Esophagus squamous epithelium (tissue), 5 donors: ENCODE data around the gene PRMT1. TPM values are rescaled to one million over a fixed set of nuclear protein-coding genes. Genes with fewer than 3 reads are reported as not detected.

Experiments
- DNase-seq: peaks from one replicate; lab custom pipeline; 2025; lab: John Stamatoyannopoulos, UW
- H3K27ac ChIP-seq, 4 donors: fragments of 200-600 bp; sonication (generic); one replicate each; pipeline ENCODE4 v1.5.1; 2016 to 2019; ENCODE audit warnings: mild to moderate bottlenecking in 1 of 4
- H3K27me3 ChIP-seq, 4 donors: fragments of 200-600 bp; sonication (generic); 1 replicate in 3 of 4; 2 replicates in 1 of 4; pipeline versions ENCODE4 v1.5.1 to v1.6.0; 2017 to 2021; ENCODE audit warnings: antibody characterized with exemption in 1 of 4
- H3K36me3 ChIP-seq, 3 donors: fragments of 200-600 bp; sonication (generic); one replicate each; pipeline ENCODE4 v1.5.1; 2016 to 2019
- H3K4me1 ChIP-seq, 3 donors: fragments of 200-600 bp; sonication (generic); one replicate each; pipeline ENCODE4 v1.5.1; 2017 to 2019
- H3K4me3 ChIP-seq, 4 donors: fragments of 200-600 bp; sonication (generic); 1 replicate in 3 of 4; 2 replicates in 1 of 4; pipeline ENCODE4 v1.5.1; 2016 to 2019; ENCODE audit warnings: mild to moderate bottlenecking in 2 of 4, moderate library complexity in 1 of 4
- H3K9me3 ChIP-seq, 3 donors: fragments of 200-600 bp; sonication (generic); one replicate each; pipeline ENCODE4 v1.5.1; 2016 to 2019
- CTCF ChIP-seq, 6 experiments: fragments of 450-650 bp in 4 of 6; fragments of 200-600 bp in 2 of 6; sonication (generic) in 2 of 6; IDR thresholded peaks; one replicate each; pipeline ENCODE4 v1.5.1; 2016 to 2019; ENCODE audit warnings: antibody characterized with exemption in 6 of 6, mild to moderate bottlenecking in 4 of 6, moderate library complexity in 4 of 6
- POLR2A ChIP-seq, 4 donors: fragments of 450-650 bp; IDR thresholded peaks; one replicate each; pipeline ENCODE4 v1.6.1; 2017; ENCODE audit warnings: antibody characterized with exemption in 4 of 4, mild to moderate bottlenecking in 4 of 4, moderate library complexity in 3 of 4
- WGBS, 2 donors: methylation state at CpG; one replicate each; pipeline ENCODE4 v1.1.5; 2018; 5-methylcytosine and 5-hydroxymethylcytosine counted together
- intact Hi-C: fragments of 100-400 bp; cut with DNase I; formaldehyde crosslinking; loops from one replicate; pipeline ENCODE4 v1.15.0; 2022
- total RNA-seq, 4 donors: library from RNA; depleted of rRNA; stranded (reverse); fragments of >200 nt; gene quantifications; one replicate each; pipeline ENCODE4 v1.1.0, GENCODE V29; 2016
- donor health status: DM: yes; HTN: yes; CAD: no.

The PRMT1 gene
- total RNA-seq, 4 donors from 2014 or later: 86.1 to 206 (median 182) TPM

- peaks cover 38 to 85% (median 52%) of the 10 kb centered on the region in 3 donors for H3K4me1 ChIP-seq
- H3K27me3 ChIP-seq: no peaks in the 10 kb centered on the region
- intact Hi-C loops: no loop called here
- H3K4me3 ChIP-seq: peak overlapping the region; percentile 54 to 95 (median 73)
- no peaks in the 10 kb centered on the region for H3K9me3 ChIP-seq
- H3K36me3 ChIP-seq: peaks cover 0 to 3% (median 0%) of the 10 kb centered on the region in 3 donors
- 5 to 6% methylated on average over 10 to 16 of the region's 31 CpGs for WGBS, 2 donors
- TF ChIP-seq POLR2A (IDR thresholded peaks at IDR 0.05) (peak in 1 of 4 donors; percentile 63), CTCF (IDR thresholded peaks at IDR 0.05) (no peak)
- DNase-seq: no peak
- H3K27ac ChIP-seq: peak overlapping the region; percentile 97 to 98 (median 98)
Measured at GRCh38 chr19:49639401-49640112, 37.5 kb upstream of the PRMT1 start.

- Histone ChIP-seq H3K4me3 (peak within 1 kb of the TSS; percentile 54 to 97 (median 88)), H3K9me3 (no peaks in the 10 kb centered on the region), H3K27me3 (no peaks in the 10 kb centered on the region), H3K36me3 (peaks cover 0 to 10% (median 0%) of the 10 kb centered on the region in 3 donors), H3K27ac (peak within 1 kb of the TSS; percentile 97 to 98 (median 98)), H3K4me1 (peaks cover 38 to 89% (median 52%) of the 10 kb centered on the region in 3 donors)
- DNase-seq: peak; percentile 99
- intact Hi-C loops: no loop called here
- peak in 1 of 6 experiments; percentile 12 for TF ChIP-seq CTCF (IDR thresholded peaks at IDR 0.05)
- peak in 3 of 4 donors; percentile 18 to 92 (median 81) for TF ChIP-seq POLR2A (IDR thresholded peaks at IDR 0.05)
- WGBS, 2 donors: 0 to 1% methylated on average over 26 to 36 of the region's 51 CpGs
Measured at GRCh38 chr19:49640113-49640898, 36.8 kb upstream of the PRMT1 start, which contains the start of gene RRAS. TSS of gene RRAS (minus strand) at chr19:49640143. CDS start at chr19:49640098, 45 bp downstream.

- peak within 1 kb of the TSS; percentile 97 to 98 (median 98) for H3K27ac ChIP-seq
- no peaks in the 10 kb centered on the region for H3K9me3 ChIP-seq
- peak; percentile 98 for DNase-seq
- peak within 1 kb of the TSS; percentile 82 to 97 (median 95) for H3K4me3 ChIP-seq
- peaks cover 5 to 26% (median 6%) of the 10 kb centered on the region in 3 donors for H3K36me3 ChIP-seq
- 0 to 1% methylated on average over 15 to 24 of the region's 87 CpGs for WGBS, 2 donors
- intact Hi-C loops: no loop called here
- TF ChIP-seq CTCF (IDR thresholded peaks at IDR 0.05) (peak in 1 of 6 experiments; percentile 21), POLR2A (IDR thresholded peaks at IDR 0.05) (peak in 3 of 4 donors; percentile 47 to 97 (median 93))
- peaks cover 28 to 77% (median 39%) of the 10 kb centered on the region in 3 donors for H3K4me1 ChIP-seq
- no peaks in the 10 kb centered on the region for H3K27me3 ChIP-seq
Measured at GRCh38 chr19:49641688-49642491, 35.2 kb upstream of the PRMT1 start, which contains the start of gene SCAF1. TSS of gene SCAF1 (plus strand) at chr19:49642209. CDS start at chr19:49645027, 2,818 bp downstream.

GRCh38 chr19:49642492-49643035, 34.5 kb upstream of the PRMT1 start:
- H3K4me1 ChIP-seq: peaks cover 28 to 71% (median 36%) of the 10 kb centered on the region in 3 donors
- WGBS, 2 donors: 6 to 19% methylated on average over 2 to 3 of the region's 5 CpGs

More at GRCh38 chr19:49642492-49643035, 34.5 kb upstream of the PRMT1 start:
- Histone ChIP-seq H3K4me3 (peak overlapping the region; percentile 82 to 97 (median 95)), H3K27ac (peak overlapping the region; percentile 97 to 98 (median 98)), H3K36me3 (peaks cover 8 to 33% (median 12%) of the 10 kb centered on the region in 3 donors), H3K27me3 (no peaks in the 10 kb centered on the region), H3K9me3 (no peaks in the 10 kb centered on the region)
- intact Hi-C loops: no loop called here
- no peak for TF ChIP-seq CTCF (IDR thresholded peaks at IDR 0.05)
- no peak for TF ChIP-seq POLR2A (IDR thresholded peaks at IDR 0.05)
- DNase-seq: no peak
